Measurements from ENCODE around the gene EPGN.

The EPGN gene

GRCh38 chr4:74324262-74324661 is 16.0 kb downstream of the EPGN start:
- Histone ChIP-seq H3K4me3 (ENCODE audit: low read depth, low read length) (no peak overlapping the region), H3K9me3 (no peaks in the 10 kb centered on the region), H3K36me3 (no peaks in the 10 kb centered on the region), H3K4me1 (no peaks in the 10 kb centered on the region), H3K27me3 (peaks cover 4% of the 10 kb centered on the region; the same call in 1 of the 2 replicates)
- TF ChIP-seq CTCF (IDR thresholded peaks at IDR 0.05; ENCODE audit: low read depth, low read length), result no peak
- DNase-seq, result no peak

- Histone ChIP-seq H3K4me3 (ENCODE audit: low read depth, low read length) (no peak overlapping the region), H3K27me3 (peaks cover 4% of the 10 kb centered on the region; the same call in 1 of the 2 replicates), H3K36me3 (no peaks in the 10 kb centered on the region), H3K4me1 (no peaks in the 10 kb centered on the region), H3K9me3 (no peaks in the 10 kb centered on the region)
- TF ChIP-seq CTCF (IDR thresholded peaks at IDR 0.05; ENCODE audit: low read depth, low read length), result no peak
- DNase-seq, result no peak
Observed at GRCh38 chr4:74325886-74326285, 17.6 kb downstream of the EPGN start.

- Histone ChIP-seq H3K27me3 (peaks cover 4% of the 10 kb centered on the region; the same call in 1 of the 2 replicates), H3K4me3 (ENCODE audit: low read depth, low read length) (no peak overlapping the region), H3K9me3 (no peaks in the 10 kb centered on the region), H3K36me3 (no peaks in the 10 kb centered on the region), H3K4me1 (no peaks in the 10 kb centered on the region)
- TF ChIP-seq CTCF (IDR thresholded peaks at IDR 0.05; ENCODE audit: low read depth, low read length), result no peak
- no peak for DNase-seq
Observed at GRCh38 chr4:74327762-74328161, 19.5 kb downstream of the EPGN start.

DNA sequence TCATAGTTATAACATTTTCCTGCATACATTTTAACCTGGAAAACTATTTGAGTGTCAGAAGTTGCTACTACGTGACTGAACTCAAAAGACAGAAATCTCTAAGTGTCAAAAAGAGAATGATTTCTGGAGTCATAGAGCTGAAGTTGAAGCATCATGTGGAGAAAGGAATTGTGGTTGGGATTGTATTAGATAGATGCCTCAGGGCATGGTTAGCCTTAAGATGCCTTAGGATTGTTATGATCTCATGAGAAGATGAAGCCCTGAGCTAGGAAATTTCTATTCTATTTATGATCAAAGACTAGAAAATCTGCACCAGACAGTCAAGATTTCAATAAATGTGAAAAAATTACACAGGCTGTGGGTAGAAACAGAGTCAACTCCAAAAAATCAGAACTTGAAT is 20.2 kb downstream of the EPGN start:
- Histone ChIP-seq H3K36me3 (no peaks in the 10 kb centered on the region), H3K4me1 (no peaks in the 10 kb centered on the region), H3K4me3 (ENCODE audit: low read depth, low read length) (no peak overlapping the region), H3K27me3 (peaks cover 4% of the 10 kb centered on the region; the same call in 1 of the 2 replicates), H3K9me3 (no peaks in the 10 kb centered on the region)
- DNase-seq, result no peak
- no peak for TF ChIP-seq CTCF (IDR thresholded peaks at IDR 0.05; ENCODE audit: low read depth, low read length)

GRCh38 chr4:74329307-74329706 is 21.0 kb downstream of the EPGN start:
- Histone ChIP-seq H3K36me3 (no peaks in the 10 kb centered on the region), H3K9me3 (no peaks in the 10 kb centered on the region), H3K4me3 (ENCODE audit: low read depth, low read length) (no peak overlapping the region), H3K4me1 (no peaks in the 10 kb centered on the region), H3K27me3 (peaks cover 10% of the 10 kb centered on the region)
- no peak for TF ChIP-seq CTCF (IDR thresholded peaks at IDR 0.05; ENCODE audit: low read depth, low read length)
- no peak for DNase-seq

- Histone ChIP-seq H3K4me1 (no peaks in the 10 kb centered on the region), H3K4me3 (ENCODE audit: low read depth, low read length) (no peak overlapping the region), H3K27me3 (peaks cover 7% of the 10 kb centered on the region), H3K36me3 (no peaks in the 10 kb centered on the region), H3K9me3 (no peaks in the 10 kb centered on the region)
- no peak for TF ChIP-seq CTCF (IDR thresholded peaks at IDR 0.05; ENCODE audit: low read depth, low read length)
- no peak for DNase-seq
Observed at GRCh38 chr4:74330295-74330750, 22.1 kb downstream of the EPGN start.
